GM23338 (cell line): ENCODE data around the gene REPIN1. TPM values are rescaled to one million over a fixed set of nuclear protein-coding genes. Genes with fewer than 3 reads are reported as not detected.

Experiments used
- ATAC-seq: fragments of 200-7000 bp; cut with Tn5 transposase; 3 replicates; pipeline ENCODE4 v1.9.1; 2020
- DNase-seq: peaks from one replicate; pipeline ENCODE4 v3.0.0-alpha.2; 2015; ENCODE audit warnings: low spot score
- H2AFZ ChIP-seq: fragments of 200-600 bp; sonication (generic); 2 replicates; pipeline ENCODE4 v1.8.0; 2016; ENCODE audit warnings: antibody characterized with exemption, mild to moderate bottlenecking, moderate library complexity
- H3F3A ChIP-seq: fragments of 200-600 bp; sonication (generic); replicated peaks from 2 replicates; pipeline ENCODE4 v1.8.0; 2017; ENCODE audit warnings: antibody characterized with exemption, mixed run types, low read depth
- H3K27ac ChIP-seq: fragments of 200-600 bp; sonication (generic); 2 replicates; pipeline ENCODE4 v1.6.1; 2016; ENCODE audit warnings: low read depth
- H3K27me3 ChIP-seq: fragments of 200-600 bp; sonication (generic); 2 replicates; pipeline ENCODE4 v1.8.0; 2016; ENCODE audit warnings: mild to moderate bottlenecking, mixed run types, moderate library complexity; ENCODE audit not compliant: insufficient read depth
- H3K36me3 ChIP-seq: fragments of 200-600 bp; sonication (generic); 2 replicates; pipeline ENCODE4 v1.8.0; 2016; ENCODE audit warnings: mild to moderate bottlenecking; ENCODE audit not compliant: insufficient read depth
- H3K4me1 ChIP-seq: fragments of 200-600 bp; sonication (generic); 2 replicates; pipeline ENCODE4 v1.8.0; 2016; ENCODE audit warnings: mild to moderate bottlenecking, moderate library complexity; ENCODE audit not compliant: insufficient read depth
- H3K4me2 ChIP-seq: fragments of 200-600 bp; sonication (generic); 2 replicates; pipeline ENCODE4 v1.7.1; 2017; ENCODE audit warnings: mixed run types
- H3K4me3 ChIP-seq: fragments of 200-600 bp; sonication (generic); 2 replicates; pipeline ENCODE4 v1.6.1; 2016; ENCODE audit warnings: mixed run types
- H3K79me2 ChIP-seq: fragments of 200-600 bp; sonication (generic); replicated peaks from 2 replicates; pipeline ENCODE4 v1.8.0; 2017; ENCODE audit warnings: mild to moderate bottlenecking; ENCODE audit not compliant: insufficient read depth
- H3K9me2 ChIP-seq: fragments of 200-600 bp; sonication (generic); 2 replicates; pipeline ENCODE4 v1.8.0; 2017; ENCODE audit not compliant: insufficient read depth
- H4K20me1 ChIP-seq: fragments of 200-600 bp; sonication (generic); replicated peaks from 2 replicates; pipeline ENCODE4 v1.8.0; 2017; ENCODE audit warnings: mild to moderate bottlenecking; ENCODE audit not compliant: insufficient read depth
- H3K27ac Mint-ChIP-seq: 2 replicates; pipeline ENCODE4 v1.8.0; 2020; ENCODE audit warnings: inconsistent platforms, mild to moderate bottlenecking, moderate library complexity, mixed read lengths
- H3K27me3 Mint-ChIP-seq: 3 replicates; pipeline ENCODE4 v1.8.0; 2022; ENCODE audit warnings: low read depth, mild to moderate bottlenecking, moderate library complexity, mixed read lengths, inconsistent platforms; ENCODE audit not compliant: insufficient read depth, poor library complexity
- H3K36me3 Mint-ChIP-seq: 3 replicates; pipeline ENCODE4 v1.8.0; 2021; ENCODE audit warnings: low read depth, mild to moderate bottlenecking, inconsistent platforms, moderate library complexity, mixed read lengths
- H3K4me1 Mint-ChIP-seq: 3 replicates; pipeline ENCODE4 v1.8.0; 2020; ENCODE audit warnings: mild to moderate bottlenecking, inconsistent platforms, mixed read lengths
- H3K4me3 Mint-ChIP-seq: 3 replicates; pipeline ENCODE4 v1.8.0; 2021; ENCODE audit warnings: moderate library complexity, mild to moderate bottlenecking, inconsistent platforms, mixed read lengths
- H3K9me3 Mint-ChIP-seq: 3 replicates; pipeline ENCODE4 v1.8.0; 2020; ENCODE audit warnings: moderate library complexity, mild to moderate bottlenecking, inconsistent platforms, mixed read lengths
- CREB1 ChIP-seq: fragments of 250-450 bp; sonication (Bioruptor Pico); IDR thresholded peaks from 2 replicates; pipeline ENCODE4 v1.5.0; 2020; ENCODE audit warnings: low read depth, mild to moderate bottlenecking, moderate library complexity
- EZH2 ChIP-seq: fragments of 200-600 bp; sonication (generic); IDR thresholded peaks from one replicate; pipeline ENCODE4 v1.8.0; 2017; ENCODE audit warnings: antibody characterized with exemption, mild to moderate bottlenecking, low read depth; ENCODE audit not compliant: unreplicated experiment
- NANOG ChIP-seq: IDR thresholded peaks from 2 replicates; pipeline ENCODE4 v1.6.1; 2016; ENCODE audit warnings: antibody characterized with exemption, borderline replicate concordance
- POLR2AphosphoS5 ChIP-seq: IDR thresholded peaks from 2 replicates; pipeline ENCODE4 v1.6.1; 2016; ENCODE audit warnings: antibody characterized with exemption, low read depth
- STAT1 ChIP-seq: IDR thresholded peaks from one replicate; pipeline ENCODE4 v1.6.1; 2016; ENCODE audit warnings: antibody characterized with exemption; ENCODE audit not compliant: unreplicated experiment
- ZNF114 ChIP-seq: fragments of 250-450 bp; sonication (Bioruptor Pico); IDR thresholded peaks from 2 replicates; pipeline ENCODE4 v1.5.0; 2020; ENCODE audit warnings: mild to moderate bottlenecking, moderate library complexity
- ZNF331 ChIP-seq: fragments of 250-450 bp; sonication (Bioruptor Pico); IDR thresholded peaks from 2 replicates; pipeline ENCODE4 v1.5.0; 2020; ENCODE audit warnings: low read depth, mild to moderate bottlenecking, moderate library complexity
- polyA plus RNA-seq: library from polyadenylated mRNA; unstranded; fragments of >200 nt; fragmentation: Nextera tagmentation; extraction: Ambion mirVana; gene quantifications from 2 replicates; pipeline ENCODE4 v1.2.1, GENCODE V29; 2016
- total RNA-seq: library from RNA; depleted of rRNA; stranded (reverse); fragments of >200 nt; shearing (Covaris generic); gene quantifications from 2 replicates; pipeline ENCODE4 v1.2.3, GENCODE V29; 2014
- TF ChIP-seq, protein P1 (sequence below): IDR thresholded peaks from one replicate; pipeline ENCODE4 v1.6.1; 2018; ENCODE audit warnings: antibody characterized with exemption; ENCODE audit not compliant: unreplicated experiment
- TF ChIP-seq, protein P2 (sequence below): IDR thresholded peaks from 2 replicates; pipeline ENCODE4 v1.6.1; 2016; ENCODE audit warnings: antibody characterized with exemption
- TF ChIP-seq, protein P3 (sequence below), 2 experiments: fragments of 200-600 bp in 1 of 2; sonication (generic) in 1 of 2; conservative IDR thresholded peaks; 2 replicates each; pipeline versions ENCODE4 v1.5.1 to v1.6.1; 2016 to 2017; ENCODE audit warnings: antibody characterized with exemption in 2 of 2, low read depth in 2 of 2, mild to moderate bottlenecking in 2 of 2, moderate library complexity in 1 of 2
- TF ChIP-seq, protein P4 (sequence below): fragments of 250-450 bp; sonication (Bioruptor Pico); IDR thresholded peaks from 2 replicates; pipeline ENCODE4 v1.5.0; 2020; ENCODE audit warnings: mild to moderate bottlenecking, moderate library complexity

REPIN1 gene
- total and polyA plus RNA-seq, 2 experiments from 2014 or later, result 29.8 to 156 TPM

DNA sequence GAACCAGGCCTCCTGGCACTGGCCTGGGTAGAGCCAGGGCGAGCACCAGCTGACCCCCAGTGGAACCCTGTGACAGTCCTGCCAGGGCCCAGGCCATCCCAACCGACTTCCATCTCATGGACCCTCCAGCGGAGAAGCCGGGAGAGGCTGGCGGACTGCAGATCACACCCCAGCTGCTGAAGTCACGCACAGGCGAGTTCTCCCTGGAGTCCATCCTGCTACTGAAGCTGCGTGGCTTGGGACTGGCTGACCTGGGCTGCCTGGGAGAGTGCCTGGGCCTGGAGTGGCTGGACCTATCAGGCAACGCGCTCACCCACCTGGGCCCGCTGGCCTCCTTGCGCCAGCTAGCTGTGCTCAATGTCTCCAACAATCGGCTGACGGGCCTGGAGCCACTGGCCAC lies 31.9 kb upstream of the REPIN1 start (continued):
- TF ChIP-seq, protein P1, sequence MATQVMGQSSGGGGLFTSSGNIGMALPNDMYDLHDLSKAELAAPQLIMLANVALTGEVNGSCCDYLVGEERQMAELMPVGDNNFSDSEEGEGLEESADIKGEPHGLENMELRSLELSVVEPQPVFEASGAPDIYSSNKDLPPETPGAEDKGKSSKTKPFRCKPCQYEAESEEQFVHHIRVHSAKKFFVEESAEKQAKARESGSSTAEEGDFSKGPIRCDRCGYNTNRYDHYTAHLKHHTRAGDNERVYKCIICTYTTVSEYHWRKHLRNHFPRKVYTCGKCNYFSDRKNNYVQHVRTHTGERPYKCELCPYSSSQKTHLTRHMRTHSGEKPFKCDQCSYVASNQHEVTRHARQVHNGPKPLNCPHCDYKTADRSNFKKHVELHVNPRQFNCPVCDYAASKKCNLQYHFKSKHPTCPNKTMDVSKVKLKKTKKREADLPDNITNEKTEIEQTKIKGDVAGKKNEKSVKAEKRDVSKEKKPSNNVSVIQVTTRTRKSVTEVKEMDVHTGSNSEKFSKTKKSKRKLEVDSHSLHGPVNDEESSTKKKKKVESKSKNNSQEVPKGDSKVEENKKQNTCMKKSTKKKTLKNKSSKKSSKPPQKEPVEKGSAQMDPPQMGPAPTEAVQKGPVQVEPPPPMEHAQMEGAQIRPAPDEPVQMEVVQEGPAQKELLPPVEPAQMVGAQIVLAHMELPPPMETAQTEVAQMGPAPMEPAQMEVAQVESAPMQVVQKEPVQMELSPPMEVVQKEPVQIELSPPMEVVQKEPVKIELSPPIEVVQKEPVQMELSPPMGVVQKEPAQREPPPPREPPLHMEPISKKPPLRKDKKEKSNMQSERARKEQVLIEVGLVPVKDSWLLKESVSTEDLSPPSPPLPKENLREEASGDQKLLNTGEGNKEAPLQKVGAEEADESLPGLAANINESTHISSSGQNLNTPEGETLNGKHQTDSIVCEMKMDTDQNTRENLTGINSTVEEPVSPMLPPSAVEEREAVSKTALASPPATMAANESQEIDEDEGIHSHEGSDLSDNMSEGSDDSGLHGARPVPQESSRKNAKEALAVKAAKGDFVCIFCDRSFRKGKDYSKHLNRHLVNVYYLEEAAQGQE, result no peak
- TF ChIP-seq EZH2, result no peak

DNA sequence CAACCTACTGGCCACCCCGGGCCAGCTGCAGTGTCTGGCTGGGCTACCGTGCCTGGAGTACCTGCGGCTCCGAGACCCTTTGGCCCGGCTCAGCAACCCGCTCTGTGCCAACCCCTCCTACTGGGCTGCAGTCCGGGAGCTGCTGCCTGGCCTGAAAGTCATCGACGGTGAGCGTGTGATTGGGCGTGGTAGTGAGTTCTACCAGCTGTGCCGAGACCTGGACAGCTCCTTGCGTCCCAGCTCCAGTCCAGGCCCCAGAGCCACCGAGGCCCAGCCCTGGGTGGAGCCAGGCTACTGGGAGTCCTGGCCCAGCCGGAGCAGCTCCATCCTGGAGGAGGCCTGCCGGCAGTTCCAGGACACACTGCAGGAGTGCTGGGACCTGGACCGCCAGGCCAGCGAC lies 31.4 kb upstream of the REPIN1 start:
- no peak overlapping the region for H3K27ac Mint-ChIP-seq
- peaks cover 65% of the 10 kb centered on the region for H3K36me3 Mint-ChIP-seq
- Histone ChIP-seq H3K4me2 (no peak overlapping the region), H2AFZ (no peak overlapping the region), H3K36me3 (peaks cover 4% of the 10 kb centered on the region; the same call in 1 of the 2 replicates), H3K27me3 (peaks cover 5% of the 10 kb centered on the region), H3F3A (peaks cover 22% of the 10 kb centered on the region), H3K27ac (no peak overlapping the region), H3K79me2 (peaks cover 34% of the 10 kb centered on the region), H3K4me1 (peaks cover 40% of the 10 kb centered on the region), H3K9me2 (no peaks in the 10 kb centered on the region), H3K4me3 (no peak overlapping the region), H4K20me1 (no peaks in the 10 kb centered on the region; the same call in 1 of the 2 replicates)
- H3K27me3 Mint-ChIP-seq, result peaks cover 30% of the 10 kb centered on the region
- ATAC-seq, result no peak
- H3K4me1 Mint-ChIP-seq, result peaks cover 70% of the 10 kb centered on the region
- no peak overlapping the region for H3K4me3 Mint-ChIP-seq
- H3K9me3 Mint-ChIP-seq, result no peaks in the 10 kb centered on the region
- no peak for DNase-seq
- no peak for TF ChIP-seq ZNF114 (CRISPR knock-in tag)
- TF ChIP-seq ZNF331, result no peak
- TF ChIP-seq, protein P2, sequence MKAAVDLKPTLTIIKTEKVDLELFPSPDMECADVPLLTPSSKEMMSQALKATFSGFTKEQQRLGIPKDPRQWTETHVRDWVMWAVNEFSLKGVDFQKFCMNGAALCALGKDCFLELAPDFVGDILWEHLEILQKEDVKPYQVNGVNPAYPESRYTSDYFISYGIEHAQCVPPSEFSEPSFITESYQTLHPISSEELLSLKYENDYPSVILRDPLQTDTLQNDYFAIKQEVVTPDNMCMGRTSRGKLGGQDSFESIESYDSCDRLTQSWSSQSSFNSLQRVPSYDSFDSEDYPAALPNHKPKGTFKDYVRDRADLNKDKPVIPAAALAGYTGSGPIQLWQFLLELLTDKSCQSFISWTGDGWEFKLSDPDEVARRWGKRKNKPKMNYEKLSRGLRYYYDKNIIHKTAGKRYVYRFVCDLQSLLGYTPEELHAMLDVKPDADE, result no peak
- TF ChIP-seq, protein P3, sequence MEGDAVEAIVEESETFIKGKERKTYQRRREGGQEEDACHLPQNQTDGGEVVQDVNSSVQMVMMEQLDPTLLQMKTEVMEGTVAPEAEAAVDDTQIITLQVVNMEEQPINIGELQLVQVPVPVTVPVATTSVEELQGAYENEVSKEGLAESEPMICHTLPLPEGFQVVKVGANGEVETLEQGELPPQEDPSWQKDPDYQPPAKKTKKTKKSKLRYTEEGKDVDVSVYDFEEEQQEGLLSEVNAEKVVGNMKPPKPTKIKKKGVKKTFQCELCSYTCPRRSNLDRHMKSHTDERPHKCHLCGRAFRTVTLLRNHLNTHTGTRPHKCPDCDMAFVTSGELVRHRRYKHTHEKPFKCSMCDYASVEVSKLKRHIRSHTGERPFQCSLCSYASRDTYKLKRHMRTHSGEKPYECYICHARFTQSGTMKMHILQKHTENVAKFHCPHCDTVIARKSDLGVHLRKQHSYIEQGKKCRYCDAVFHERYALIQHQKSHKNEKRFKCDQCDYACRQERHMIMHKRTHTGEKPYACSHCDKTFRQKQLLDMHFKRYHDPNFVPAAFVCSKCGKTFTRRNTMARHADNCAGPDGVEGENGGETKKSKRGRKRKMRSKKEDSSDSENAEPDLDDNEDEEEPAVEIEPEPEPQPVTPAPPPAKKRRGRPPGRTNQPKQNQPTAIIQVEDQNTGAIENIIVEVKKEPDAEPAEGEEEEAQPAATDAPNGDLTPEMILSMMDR (conservative IDR thresholded peaks at IDR 0.05; ENCODE audit: low read depth in 2 of 2), result no peak
- TF ChIP-seq CREB1 (CRISPR knock-in tag), result no peak
- TF ChIP-seq STAT1, result no peak
- TF ChIP-seq POLR2AphosphoS5, result no peak; the same call in 1 of the 2 replicates
- TF ChIP-seq, protein P4, sequence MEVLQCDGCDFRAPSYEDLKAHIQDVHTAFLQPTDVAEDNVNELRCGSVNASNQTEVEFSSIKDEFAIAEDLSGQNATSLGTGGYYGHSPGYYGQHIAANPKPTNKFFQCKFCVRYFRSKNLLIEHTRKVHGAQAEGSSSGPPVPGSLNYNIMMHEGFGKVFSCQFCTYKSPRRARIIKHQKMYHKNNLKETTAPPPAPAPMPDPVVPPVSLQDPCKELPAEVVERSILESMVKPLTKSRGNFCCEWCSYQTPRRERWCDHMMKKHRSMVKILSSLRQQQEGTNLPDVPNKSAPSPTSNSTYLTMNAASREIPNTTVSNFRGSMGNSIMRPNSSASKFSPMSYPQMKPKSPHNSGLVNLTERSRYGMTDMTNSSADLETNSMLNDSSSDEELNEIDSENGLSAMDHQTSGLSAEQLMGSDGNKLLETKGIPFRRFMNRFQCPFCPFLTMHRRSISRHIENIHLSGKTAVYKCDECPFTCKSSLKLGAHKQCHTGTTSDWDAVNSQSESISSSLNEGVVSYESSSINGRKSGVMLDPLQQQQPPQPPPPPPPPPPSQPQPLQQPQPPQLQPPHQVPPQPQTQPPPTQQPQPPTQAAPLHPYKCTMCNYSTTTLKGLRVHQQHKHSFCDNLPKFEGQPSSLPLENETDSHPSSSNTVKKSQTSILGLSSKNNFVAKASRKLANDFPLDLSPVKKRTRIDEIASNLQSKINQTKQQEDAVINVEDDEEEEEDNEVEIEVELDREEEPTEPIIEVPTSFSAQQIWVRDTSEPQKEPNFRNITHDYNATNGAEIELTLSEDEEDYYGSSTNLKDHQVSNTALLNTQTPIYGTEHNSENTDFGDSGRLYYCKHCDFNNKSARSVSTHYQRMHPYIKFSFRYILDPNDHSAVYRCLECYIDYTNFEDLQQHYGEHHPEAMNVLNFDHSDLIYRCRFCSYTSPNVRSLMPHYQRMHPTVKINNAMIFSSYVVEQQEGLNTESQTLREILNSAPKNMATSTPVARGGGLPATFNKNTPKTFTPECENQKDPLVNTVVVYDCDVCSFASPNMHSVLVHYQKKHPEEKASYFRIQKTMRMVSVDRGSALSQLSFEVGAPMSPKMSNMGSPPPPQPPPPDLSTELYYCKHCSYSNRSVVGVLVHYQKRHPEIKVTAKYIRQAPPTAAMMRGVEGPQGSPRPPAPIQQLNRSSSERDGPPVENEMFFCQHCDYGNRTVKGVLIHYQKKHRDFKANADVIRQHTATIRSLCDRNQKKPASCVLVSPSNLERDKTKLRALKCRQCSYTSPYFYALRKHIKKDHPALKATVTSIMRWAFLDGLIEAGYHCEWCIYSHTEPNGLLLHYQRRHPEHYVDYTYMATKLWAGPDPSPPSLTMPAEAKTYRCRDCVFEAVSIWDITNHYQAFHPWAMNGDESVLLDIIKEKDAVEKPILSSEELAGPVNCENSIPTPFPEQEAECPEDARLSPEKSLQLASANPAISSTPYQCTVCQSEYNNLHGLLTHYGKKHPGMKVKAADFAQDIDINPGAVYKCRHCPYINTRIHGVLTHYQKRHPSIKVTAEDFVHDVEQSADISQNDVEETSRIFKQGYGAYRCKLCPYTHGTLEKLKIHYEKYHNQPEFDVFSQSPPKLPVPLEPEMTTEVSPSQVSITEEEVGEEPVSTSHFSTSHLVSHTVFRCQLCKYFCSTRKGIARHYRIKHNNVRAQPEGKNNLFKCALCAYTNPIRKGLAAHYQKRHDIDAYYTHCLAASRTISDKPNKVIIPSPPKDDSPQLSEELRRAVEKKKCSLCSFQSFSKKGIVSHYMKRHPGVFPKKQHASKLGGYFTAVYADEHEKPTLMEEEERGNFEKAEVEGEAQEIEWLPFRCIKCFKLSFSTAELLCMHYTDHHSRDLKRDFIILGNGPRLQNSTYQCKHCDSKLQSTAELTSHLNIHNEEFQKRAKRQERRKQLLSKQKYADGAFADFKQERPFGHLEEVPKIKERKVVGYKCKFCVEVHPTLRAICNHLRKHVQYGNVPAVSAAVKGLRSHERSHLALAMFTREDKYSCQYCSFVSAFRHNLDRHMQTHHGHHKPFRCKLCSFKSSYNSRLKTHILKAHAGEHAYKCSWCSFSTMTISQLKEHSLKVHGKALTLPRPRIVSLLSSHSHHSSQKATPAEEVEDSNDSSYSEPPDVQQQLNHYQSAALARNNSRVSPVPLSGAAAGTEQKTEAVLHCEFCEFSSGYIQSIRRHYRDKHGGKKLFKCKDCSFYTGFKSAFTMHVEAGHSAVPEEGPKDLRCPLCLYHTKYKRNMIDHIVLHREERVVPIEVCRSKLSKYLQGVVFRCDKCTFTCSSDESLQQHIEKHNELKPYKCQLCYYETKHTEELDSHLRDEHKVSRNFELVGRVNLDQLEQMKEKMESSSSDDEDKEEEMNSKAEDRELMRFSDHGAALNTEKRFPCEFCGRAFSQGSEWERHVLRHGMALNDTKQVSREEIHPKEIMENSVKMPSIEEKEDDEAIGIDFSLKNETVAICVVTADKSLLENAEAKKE (CRISPR knock-in tag), result no peak
- TF ChIP-seq NANOG, result no peak
- TF ChIP-seq EZH2, result no peak
